Suprapubic skin (tissue), 4 donors: ENCODE results near the gene MOSPD2. TPM values are rescaled to one million over a fixed set of nuclear protein-coding genes. Genes with fewer than 3 reads are reported as not detected.

ENCODE experiments used
- DNase-seq, 2 donors: peaks; one replicate each; pipeline ENCODE4 v3.0.0-alpha.2; 2019; ENCODE audit warnings: low spot score in 2 of 2
- H3K27ac ChIP-seq: fragments of 200-600 bp; sonication (generic); one replicate; pipeline ENCODE4 v1.5.1; 2019
- H3K27me3 ChIP-seq: fragments of 200-600 bp; sonication (generic); one replicate; pipeline ENCODE4 v1.5.1; 2019
- H3K36me3 ChIP-seq: fragments of 200-600 bp; sonication (generic); one replicate; pipeline ENCODE4 v1.5.1; 2019
- H3K4me1 ChIP-seq: fragments of 200-600 bp; sonication (generic); one replicate; pipeline ENCODE4 v1.5.1; 2019
- H3K4me3 ChIP-seq: fragments of 200-600 bp; sonication (generic); one replicate; pipeline ENCODE4 v1.5.1; 2019; ENCODE audit warnings: mild to moderate bottlenecking
- H3K9me3 ChIP-seq: fragments of 200-600 bp; sonication (generic); one replicate; pipeline ENCODE4 v1.5.1; 2019
- CTCF ChIP-seq, 2 donors: fragments of 200-600 bp in 1 of 2; fragments of 450-650 bp in 1 of 2; sonication (generic) in 1 of 2; IDR thresholded peaks; one replicate each; pipeline ENCODE4 v1.5.1; 2016 to 2019; ENCODE audit warnings: antibody characterized with exemption in 2 of 2, mild to moderate bottlenecking in 1 of 2, moderate library complexity in 1 of 2
- EP300 ChIP-seq: sonication (generic); formaldehyde crosslinking; IDR thresholded peaks from one replicate; pipeline ENCODE4 v1.6.1; 2017; ENCODE audit warnings: antibody characterized with exemption
- POLR2A ChIP-seq, 2 donors: fragments of 450-650 bp; IDR thresholded peaks; one replicate each; pipeline ENCODE4 v1.6.1; 2017; ENCODE audit warnings: antibody characterized with exemption in 2 of 2, mild to moderate bottlenecking in 2 of 2, moderate library complexity in 2 of 2
- POLR2AphosphoS5 ChIP-seq, 3 donors: sonication (generic); formaldehyde crosslinking; IDR thresholded peaks; one replicate each; pipeline ENCODE4 v1.6.1; 2017; ENCODE audit warnings: antibody characterized with exemption in 3 of 3
- WGBS: methylation state at CpG from one replicate; pipeline ENCODE4 v1.1.5; 2018; 5-methylcytosine and 5-hydroxymethylcytosine counted together
- total RNA-seq, 4 donors: library from RNA; depleted of rRNA; stranded (reverse); fragments of >200 nt; gene quantifications; one replicate each; pipeline ENCODE4 v1.1.0, GENCODE V29; 2016

Gene MOSPD2
- total RNA-seq, 4 donors from 2014 or later, result 15.9 to 56.8 (median 25.0) TPM

- no peak overlapping the region for H3K27ac ChIP-seq
- no peaks in the 10 kb centered on the region for H3K36me3 ChIP-seq
- TF ChIP-seq POLR2A (IDR thresholded peaks at IDR 0.05), result no peak
- TF ChIP-seq CTCF (IDR thresholded peaks at IDR 0.05), result no peak
- no peak for TF ChIP-seq POLR2AphosphoS5 (IDR thresholded peaks at IDR 0.05)
- no peaks in the 10 kb centered on the region for H3K27me3 ChIP-seq
- DNase-seq, result no peak
- no peaks in the 10 kb centered on the region for H3K9me3 ChIP-seq
- no peaks in the 10 kb centered on the region for H3K4me1 ChIP-seq
- no peak overlapping the region for H3K4me3 ChIP-seq
Measured at GRCh38 chrX:14883826-14884225, 10.6 kb downstream of the MOSPD2 start.

GRCh38 chrX:14884714-14885113 lies 11.5 kb downstream of the MOSPD2 start:
- no peak overlapping the region for H3K27ac ChIP-seq
- H3K4me1 ChIP-seq, result no peaks in the 10 kb centered on the region
- no peaks in the 10 kb centered on the region for H3K27me3 ChIP-seq
- WGBS, result 90% methylated on average over 1 of the region's 1 CpG
- no peaks in the 10 kb centered on the region for H3K36me3 ChIP-seq
- H3K9me3 ChIP-seq, result no peaks in the 10 kb centered on the region
- DNase-seq, result no peak
- H3K4me3 ChIP-seq, result no peak overlapping the region
- TF ChIP-seq POLR2AphosphoS5 (IDR thresholded peaks at IDR 0.05) (no peak), EP300 (no peak), CTCF (IDR thresholded peaks at IDR 0.05) (no peak), POLR2A (IDR thresholded peaks at IDR 0.05) (no peak)

DNA sequence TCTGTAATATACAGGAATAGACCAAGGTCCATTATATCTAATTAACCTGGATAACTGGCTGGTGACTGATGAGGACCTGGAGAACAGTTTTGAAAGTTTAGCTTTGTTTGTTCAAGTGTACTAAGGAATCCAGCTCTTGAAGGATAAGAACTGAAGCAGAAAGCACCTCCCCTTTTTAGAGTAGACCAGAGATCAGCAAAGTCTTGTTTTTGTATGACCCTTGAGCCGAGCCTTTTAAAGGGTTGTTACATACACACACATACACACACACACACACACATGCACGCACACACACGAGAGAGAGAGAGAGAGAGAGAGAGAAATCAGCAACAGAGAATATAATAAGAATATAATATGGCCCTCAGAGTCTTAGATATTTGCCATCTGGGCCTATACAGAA lies 13.0 kb downstream of the MOSPD2 start:
- Histone ChIP-seq H3K36me3 (no peaks in the 10 kb centered on the region), H3K9me3 (no peaks in the 10 kb centered on the region), H3K4me3 (no peak overlapping the region), H3K27ac (no peak overlapping the region), H3K27me3 (no peaks in the 10 kb centered on the region), H3K4me1 (no peaks in the 10 kb centered on the region)
- no peak for DNase-seq
- TF ChIP-seq CTCF (IDR thresholded peaks at IDR 0.05), result no peak
- no peak for TF ChIP-seq EP300
- no peak for TF ChIP-seq POLR2A (IDR thresholded peaks at IDR 0.05)
- no peak for TF ChIP-seq POLR2AphosphoS5 (IDR thresholded peaks at IDR 0.05)
- 77% methylated on average over 3 of the region's 3 CpGs for WGBS

GRCh38 chrX:14896273-14896672 lies 23.1 kb downstream of the MOSPD2 start:
- Histone ChIP-seq H3K27me3 (no peaks in the 10 kb centered on the region), H3K27ac (no peak overlapping the region), H3K4me1 (no peaks in the 10 kb centered on the region), H3K36me3 (no peaks in the 10 kb centered on the region), H3K4me3 (no peak overlapping the region), H3K9me3 (no peaks in the 10 kb centered on the region)
- DNase-seq, result no peak
- TF ChIP-seq POLR2AphosphoS5 (IDR thresholded peaks at IDR 0.05) (no peak), CTCF (IDR thresholded peaks at IDR 0.05) (no peak), POLR2A (IDR thresholded peaks at IDR 0.05) (no peak), EP300 (no peak)
- 98% methylated on average over 2 of the region's 2 CpGs for WGBS

DNA sequence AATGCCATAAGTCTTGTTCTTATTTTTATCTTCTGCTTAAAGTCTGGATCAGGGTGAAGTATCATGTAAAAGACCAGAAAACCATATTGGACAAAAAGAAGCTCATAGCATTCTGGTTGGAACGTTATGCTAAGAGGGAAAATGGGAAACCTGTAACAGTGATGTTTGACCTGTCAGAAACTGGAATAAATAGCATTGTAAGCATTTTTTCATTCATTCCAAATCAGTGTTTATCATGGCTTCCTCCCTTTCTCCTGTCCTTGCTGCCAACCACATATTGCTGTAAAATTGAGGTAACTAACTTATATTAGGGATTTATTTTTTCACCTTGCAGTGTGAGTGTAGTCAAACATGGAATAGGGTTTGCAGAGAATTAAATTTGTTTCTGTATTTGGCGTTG lies 23.8 kb downstream of the MOSPD2 start:
- Histone ChIP-seq H3K36me3 (no peaks in the 10 kb centered on the region), H3K9me3 (no peaks in the 10 kb centered on the region), H3K27me3 (no peaks in the 10 kb centered on the region), H3K4me3 (no peak overlapping the region), H3K4me1 (no peaks in the 10 kb centered on the region), H3K27ac (no peak overlapping the region)
- TF ChIP-seq POLR2A (IDR thresholded peaks at IDR 0.05) (no peak), EP300 (no peak), POLR2AphosphoS5 (IDR thresholded peaks at IDR 0.05) (no peak), CTCF (IDR thresholded peaks at IDR 0.05) (no peak)
- 79% methylated on average over 2 of the region's 2 CpGs for WGBS
- DNase-seq, result no peak
